Calu3 (cell line): ENCODE data around the gene DHTKD1. TPM values are rescaled to one million over a fixed set of nuclear protein-coding genes. Genes with fewer than 3 reads are reported as not detected.

Experiments
- Bru-seq: library from RNA; stranded (reverse); fragments of 400-500 nt; gene quantifications from one replicate; lab custom pipeline; 2021; lab: Mats Ljungman, UMichigan
- BruChase-seq, 2 experiments: library from RNA; stranded (reverse); fragments of 400-500 nt; gene quantifications; one replicate each; lab custom pipeline; 2021; lab: Mats Ljungman, UMichigan
- BruUV-seq: library from RNA; stranded (reverse); fragments of 400-500 nt; replicated peaks from 2 replicates; lab custom pipeline; 2021; lab: Mats Ljungman, UMichigan
- CTCF ChIA-PET: fragments of 300-600 bp; sonication (Branson Sonifier 250); formaldehyde crosslinking; loops from one replicate; lab custom pipeline; 2022; ENCODE audit warnings: antibody characterized with exemption; lab: Charles Lee
- DNase-seq: peaks from one replicate; pipeline ENCODE4 v3.0.0; 2022
- H3K27ac Mint-ChIP-seq: one replicate; pipeline ENCODE4 v1.8.0; 2022; ENCODE audit warnings: mixed read lengths; ENCODE audit not compliant: unreplicated experiment
- H3K27me3 Mint-ChIP-seq: one replicate; pipeline ENCODE4 v1.8.0; 2022; ENCODE audit warnings: mixed read lengths; ENCODE audit not compliant: unreplicated experiment
- H3K36me3 Mint-ChIP-seq: one replicate; pipeline ENCODE4 v1.8.0; 2022; ENCODE audit warnings: mild to moderate bottlenecking, moderate library complexity, mixed read lengths; ENCODE audit not compliant: insufficient read depth, unreplicated experiment
- H3K4me1 Mint-ChIP-seq: one replicate; pipeline ENCODE4 v1.8.0; 2022; ENCODE audit warnings: mild to moderate bottlenecking, low read depth, mixed read lengths; ENCODE audit not compliant: unreplicated experiment
- H3K4me3 Mint-ChIP-seq: one replicate; pipeline ENCODE4 v1.8.0; 2022; ENCODE audit warnings: mild to moderate bottlenecking, low read depth, moderate library complexity, mixed read lengths; ENCODE audit not compliant: unreplicated experiment
- H3K9me3 Mint-ChIP-seq: one replicate; pipeline ENCODE4 v1.8.0; 2022; ENCODE audit warnings: low read depth, mixed read lengths; ENCODE audit not compliant: unreplicated experiment
- intact Hi-C: fragments of 100-400 bp; cut with micrococcal nuclease; formaldehyde crosslinking; loops from one replicate; pipeline ENCODE4 v1.10.0; 2022; ENCODE audit not compliant: unreplicated experiment
- long read RNA-seq: library from polyadenylated mRNA; stranded (forward); transcript quantifications from one replicate; pipeline ENCODE4 v2.0.0, GENCODE V29; 2022
- total RNA-seq: library from RNA; stranded (reverse); gene quantifications from 2 replicates; pipeline ENCODE4 v1.2.3, GENCODE V29; 2022
- TF ChIP-seq, protein P1 (sequence below): fragments of 200-600 bp; IDR thresholded peaks from one replicate; pipeline ENCODE4 v1.8.0; 2022; ENCODE audit warnings: antibody characterized with exemption; ENCODE audit not compliant: unreplicated experiment

Gene DHTKD1
- total RNA-seq (28.7 and 29.4 TPM in 2 replicates), Bru-seq, nascent RNA (percentile 63 among the genes with signal in this experiment), BruChase-seq, experiment 1, labeled RNA remaining after a 6-hour chase (percentile 73 among the genes with signal in this experiment), BruChase-seq, experiment 2, labeled RNA remaining after a 2-hour chase (percentile 70 among the genes with signal in this experiment)
- long read RNA-seq, full-length matches to known transcripts = 16 of 34 reads
- long read RNA-seq, partial matches to known transcripts = 3 of 34 reads
- long read RNA-seq, other reads (novel, unspliced or antisense) = 15 of 34 reads

GRCh38 chr10:12068449-12069269 is at the start of gene DHTKD1:
Gene DHTKD1 (plus strand): TSS chr10:12068954. CDS start chr10:12069034, 80 bp downstream.
- peak; percentile 99 for DNase-seq
- CTCF ChIA-PET = interaction anchor here (0.6 to 1.0 kb wide), 3 partner anchors 12 to 27 kb away, joined by 3 to 5 read pairs (median 3); no protein-coding TSS in a partner anchor
- BruUV-seq = no TSS peak
- peaks cover 17% of the 10 kb centered on the region for H3K4me1 Mint-ChIP-seq
- H3K27me3 Mint-ChIP-seq = no peaks in the 10 kb centered on the region
- peak within 1 kb of the TSS; percentile 52 for H3K4me3 Mint-ChIP-seq
- intact Hi-C loops = no loop called here
- peaks cover 16% of the 10 kb centered on the region for H3K36me3 Mint-ChIP-seq
- H3K9me3 Mint-ChIP-seq = no peaks in the 10 kb centered on the region
- peak within 1 kb of the TSS; percentile 72 for H3K27ac Mint-ChIP-seq
- TF ChIP-seq, protein P1, sequence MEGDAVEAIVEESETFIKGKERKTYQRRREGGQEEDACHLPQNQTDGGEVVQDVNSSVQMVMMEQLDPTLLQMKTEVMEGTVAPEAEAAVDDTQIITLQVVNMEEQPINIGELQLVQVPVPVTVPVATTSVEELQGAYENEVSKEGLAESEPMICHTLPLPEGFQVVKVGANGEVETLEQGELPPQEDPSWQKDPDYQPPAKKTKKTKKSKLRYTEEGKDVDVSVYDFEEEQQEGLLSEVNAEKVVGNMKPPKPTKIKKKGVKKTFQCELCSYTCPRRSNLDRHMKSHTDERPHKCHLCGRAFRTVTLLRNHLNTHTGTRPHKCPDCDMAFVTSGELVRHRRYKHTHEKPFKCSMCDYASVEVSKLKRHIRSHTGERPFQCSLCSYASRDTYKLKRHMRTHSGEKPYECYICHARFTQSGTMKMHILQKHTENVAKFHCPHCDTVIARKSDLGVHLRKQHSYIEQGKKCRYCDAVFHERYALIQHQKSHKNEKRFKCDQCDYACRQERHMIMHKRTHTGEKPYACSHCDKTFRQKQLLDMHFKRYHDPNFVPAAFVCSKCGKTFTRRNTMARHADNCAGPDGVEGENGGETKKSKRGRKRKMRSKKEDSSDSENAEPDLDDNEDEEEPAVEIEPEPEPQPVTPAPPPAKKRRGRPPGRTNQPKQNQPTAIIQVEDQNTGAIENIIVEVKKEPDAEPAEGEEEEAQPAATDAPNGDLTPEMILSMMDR = no peak

GRCh38 chr10:12019283-12019971 is 49.3 kb upstream of the DHTKD1 start:
- DNase-seq = no peak
- no peaks in the 10 kb centered on the region for H3K9me3 Mint-ChIP-seq
- CTCF ChIA-PET = no interaction called here
- H3K4me3 Mint-ChIP-seq = no peak overlapping the region
- BruUV-seq = no TSS peak
- TF ChIP-seq, protein P1 = no peak
- H3K27me3 Mint-ChIP-seq = no peaks in the 10 kb centered on the region
- no peak overlapping the region for H3K27ac Mint-ChIP-seq
- intact Hi-C loops = no loop called here
- H3K4me1 Mint-ChIP-seq = no peaks in the 10 kb centered on the region
- H3K36me3 Mint-ChIP-seq = peaks cover 8% of the 10 kb centered on the region

DNA sequence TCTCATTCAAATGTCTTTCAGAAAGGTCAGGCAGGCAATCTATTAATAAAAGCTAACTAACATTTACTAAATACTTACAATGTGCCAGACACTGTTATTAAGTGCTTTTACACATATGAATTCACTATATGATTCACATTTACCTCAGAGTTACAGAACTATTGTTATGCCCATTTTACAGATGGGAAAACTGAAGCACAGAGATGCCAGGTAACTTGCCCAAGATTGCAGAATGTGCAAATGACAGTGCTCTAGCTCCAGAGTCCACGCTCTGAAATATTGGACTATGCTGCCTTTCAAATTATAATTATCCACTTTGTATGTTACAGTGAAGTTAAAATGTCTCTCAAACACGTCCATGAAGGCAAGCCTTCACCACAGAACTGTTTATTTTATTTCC is 48.2 kb upstream of the DHTKD1 start:
- H3K4me3 Mint-ChIP-seq = no peak overlapping the region
- CTCF ChIA-PET = no interaction called here
- peaks cover 8% of the 10 kb centered on the region for H3K36me3 Mint-ChIP-seq
- H3K4me1 Mint-ChIP-seq = no peaks in the 10 kb centered on the region
- no peak for DNase-seq
- H3K27me3 Mint-ChIP-seq = no peaks in the 10 kb centered on the region
- TF ChIP-seq, protein P1 = no peak
- no peak overlapping the region for H3K27ac Mint-ChIP-seq
- no peaks in the 10 kb centered on the region for H3K9me3 Mint-ChIP-seq
- intact Hi-C loops = no loop called here
- BruUV-seq = no TSS peak

GRCh38 chr10:12022580-12023257 is 46.0 kb upstream of the DHTKD1 start:
- CTCF ChIA-PET = interaction anchor here (0.6 to 0.7 kb wide), 2 partner anchors 11 to 15 kb away, joined by 4 read pairs; no protein-coding TSS in a partner anchor
- no peaks in the 10 kb centered on the region for H3K9me3 Mint-ChIP-seq
- intact Hi-C loops = no loop called here
- peaks cover 5% of the 10 kb centered on the region for H3K4me1 Mint-ChIP-seq
- DNase-seq = no peak
- no peak overlapping the region for H3K27ac Mint-ChIP-seq
- BruUV-seq = no TSS peak
- H3K36me3 Mint-ChIP-seq = peaks cover 8% of the 10 kb centered on the region
- no peak overlapping the region for H3K4me3 Mint-ChIP-seq
- no peaks in the 10 kb centered on the region for H3K27me3 Mint-ChIP-seq
- TF ChIP-seq, protein P1 = no peak
